Measurements from ENCODE around the gene KCNE1.
"Not testable (repeated sequence)": the region's sequence is repeated elsewhere in the genome, so short reads cannot be mapped to it uniquely, and the experiment has no call there.

- TF ChIP-seq EZH2 (conservative IDR thresholded peaks at IDR 0.05; ENCODE audit: low read depth, low read length); GZF1 (CRISPR knock-in tag; IDR thresholded peaks at IDR 0.05); ZNF614 (CRISPR knock-in tag; IDR thresholded peaks at IDR 0.05; ENCODE audit: borderline replicate concordance): not testable (repeated sequence)
Measured at GRCh38 chr21:34456180-34456579, 55.8 kb downstream of the KCNE1 start.
